ENCODE data around the gene NOL6. TPM values are rescaled to one million over a fixed set of nuclear protein-coding genes. Genes with fewer than 3 reads are reported as not detected.

Gene NOL6
- total RNA-seq, 1 experiment from 2014 or later: 64.4 TPM

- no peak overlapping the region for H4K5ac ChIP-seq (ENCODE audit: insufficient read length, low read depth, low read length)
- H4K20me1 ChIP-seq (ENCODE audit: control insufficient read depth, insufficient read depth, insufficient read length): no peaks in the 10 kb centered on the region
- Mint-ChIP-seq H3K4me1 (0 out of 4 replicates have a peak, but pooled peaks cover 0 to 4% of the 10 kb centered on the region in 2 experiments), H3K27me3 (ENCODE audit: low read depth) (peaks cover 7% of the 10 kb centered on the region), H3K27ac (peak overlapping the region; percentile 93 to 97 (median 93); a peak in 5 of 7 replicates), H3K36me3 (ENCODE audit: insufficient read depth in 1 of 3, low read depth in 3 of 3) (peaks cover 8 to 15% (median 10%) of the 10 kb centered on the region in 3 experiments; a peak in 5 of 7 replicates), H3K9me3 (peaks cover 14 to 17% of the 10 kb centered on the region in 2 experiments), H3K4me3 (peak overlapping the region; percentile 86 to 91)
- no peak overlapping the region for H3K23ac ChIP-seq (ENCODE audit: insufficient read length, low read depth, low read length)
- no peak for TF ChIP-seq CTCF (conservative IDR thresholded peaks at IDR 0.05)
- no peak overlapping the region for H3K4ac ChIP-seq (ENCODE audit: low read depth, low read length)
- no peak overlapping the region for H4K8ac ChIP-seq (replicated peaks; ENCODE audit: insufficient read length, low read depth, low read length)
- no peak overlapping the region for H2BK5ac ChIP-seq (ENCODE audit: insufficient read length, low read length)
- no peaks in the 10 kb centered on the region for H3K27me3 ChIP-seq (ENCODE audit: insufficient read depth, low read length)
- H3K9me3 ChIP-seq (ENCODE audit: control insufficient read depth, low read depth, low read length): no peaks in the 10 kb centered on the region
- no peaks in the 10 kb centered on the region for H3K4me1 ChIP-seq (ENCODE audit: insufficient read depth, low read length)
- H2BK15ac ChIP-seq (ENCODE audit: low read depth, low read length): no peak overlapping the region
- no peak overlapping the region for H3K56ac ChIP-seq (ENCODE audit: insufficient read length, low read depth, low read length)
- H2AK5ac ChIP-seq (ENCODE audit: insufficient read length, low read length): no peak overlapping the region
- no peak overlapping the region for H3T11ph ChIP-seq (ENCODE audit: low read length)
- H3K79me2 ChIP-seq (ENCODE audit: insufficient read depth, low read length): no peaks in the 10 kb centered on the region
- H3K4me2 ChIP-seq (ENCODE audit: insufficient read depth, insufficient read length, low read length): peak overlapping the region; percentile 44
- WGBS (ENCODE audit: extremely low coverage, insufficient read length, low lambda C conversion rate): no CpG with 5 or more reads among the region's 32 CpGs
- no peaks in the 10 kb centered on the region for H3K23me2 ChIP-seq (ENCODE audit: insufficient read length, low read depth, low read length, poor library complexity, severe bottlenecking)
- no peak overlapping the region for H2BK12ac ChIP-seq (ENCODE audit: insufficient read length, low read depth, low read length)
- no peaks in the 10 kb centered on the region for H3K79me1 ChIP-seq (ENCODE audit: insufficient read depth, low read depth, low read length, poor library complexity, severe bottlenecking)
- peak; percentile 64 for DNase-seq
- no peak overlapping the region for H2BK120ac ChIP-seq (ENCODE audit: low read depth, low read length, poor library complexity, severe bottlenecking)
- H4K91ac ChIP-seq (ENCODE audit: insufficient read length, low read depth, low read length): no peak overlapping the region
- no peak overlapping the region for H2BK20ac ChIP-seq (ENCODE audit: low read depth, low read length, poor library complexity, severe bottlenecking)
- H2AFZ ChIP-seq (ENCODE audit: low read length): no peak overlapping the region
- H3K18ac ChIP-seq (ENCODE audit: insufficient read length, low read depth, low read length): peak overlapping the region; percentile 82
- H3K14ac ChIP-seq (ENCODE audit: insufficient read depth, low read length): peak overlapping the region; percentile 80
- peak overlapping the region; percentile 32 for H3K9ac ChIP-seq (ENCODE audit: extremely low read depth, insufficient read length, low read length)
- no peak overlapping the region for H3K27ac ChIP-seq (ENCODE audit: insufficient read length, low read depth, low read length)
Measured at GRCh38 chr9:33510262-33511183, 36.8 kb upstream of the NOL6 start.

All from H9 (cell line).